ENCODE measurements around the gene INSYN2B.

GRCh38 chr5:170028124-170028523, 47.8 kb upstream of the INSYN2B start:
- TF ChIP-seq CTCF (IDR thresholded peaks at IDR 0.05; ENCODE audit: insufficient read depth, low read length, poor library complexity, severe bottlenecking), result no peak
- TF ChIP-seq EZH2phosphoT487 (conservative IDR thresholded peaks at IDR 0.05; ENCODE audit: low read length), result no peak
